Measurements from ENCODE around the gene TSHZ2.

GRCh38 chr20:53320701-53321100 lies 348.5 kb downstream of the TSHZ2 start:
- TF ChIP-seq CTCF (conservative IDR thresholded peaks at IDR 0.05) (no peak), ZFX (IDR thresholded peaks at IDR 0.05) (no peak)

Data from C4-2B (cell line).